Panc1 (cell line): ENCODE measurements around the gene CARMIL3.

ENCODE experiments used
- CTCF ChIP-seq: fragments of 450-650 bp; IDR thresholded peaks from 2 replicates; pipeline ENCODE4 v1.5.1; 2017; ENCODE audit warnings: mild to moderate bottlenecking
- POLR2AphosphoS5 ChIP-seq: IDR thresholded peaks from 2 replicates; pipeline ENCODE4 v1.6.1; 2012; ENCODE audit warnings: mild to moderate bottlenecking, low read depth, low read length, moderate library complexity
- REST ChIP-seq, 2 experiments: IDR thresholded peaks; 2 replicates each; pipeline ENCODE4 v1.6.1; 2011 to 2012; ENCODE audit warnings: low read depth in 2 of 2, control low read depth in 1 of 2, low read length in 1 of 2, mild to moderate bottlenecking in 1 of 2, moderate library complexity in 1 of 2; ENCODE audit not compliant: insufficient read depth in 1 of 2
- SIN3A ChIP-seq: IDR thresholded peaks from 2 replicates; pipeline ENCODE4 v1.6.1; 2012; ENCODE audit warnings: low read depth, mild to moderate bottlenecking, low read length, moderate library complexity, borderline replicate concordance; ENCODE audit not compliant: insufficient read depth
- TCF7L2 ChIP-seq: IDR thresholded peaks from 2 replicates; pipeline ENCODE4 v1.6.1; 2011; ENCODE audit warnings: mild to moderate bottlenecking, low read depth, low read length, inconsistent platforms

- TF ChIP-seq POLR2AphosphoS5 (no peak), CTCF (no peak), REST (IDR thresholded peaks at IDR 0.05; ENCODE audit: insufficient read depth in 1 of 2, low read depth in 2 of 2, low read length in 1 of 2) (no peak), TCF7L2 (no peak), SIN3A (no peak)
These were observed 13.6 kb downstream of the CARMIL3 start for GRCh38 chr14:24065408-24065807.
